Anterior cingulate cortex (tissue), 58 donors: ENCODE measurements around the gene SUSD6.
"Not testable (repeated sequence)": the region's sequence is repeated elsewhere in the genome, so short reads cannot be mapped to it uniquely, and the experiment has no call there.

ENCODE experiments used
- DNase-seq, 58 donors: peaks; one replicate each; lab custom pipeline; 2025; lab: John Stamatoyannopoulos, UW

Gene SUSD6

DNA sequence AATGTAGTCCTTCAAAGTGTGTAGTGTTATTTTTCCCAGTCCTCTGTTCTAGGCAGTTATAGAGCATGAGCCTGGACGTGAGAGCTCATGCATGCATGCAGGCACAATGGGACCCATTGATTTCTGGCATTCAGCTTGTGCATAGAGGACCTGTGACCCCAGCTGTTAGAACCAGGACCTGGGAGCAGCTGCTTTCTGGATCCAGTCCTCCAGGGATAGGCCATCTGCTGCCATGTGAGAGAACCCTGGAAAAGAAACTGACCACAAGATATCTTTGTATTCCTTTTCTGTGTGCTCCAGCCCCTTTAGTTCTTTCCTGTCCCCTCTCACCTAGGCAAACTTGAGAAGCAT lies 76.9 kb downstream of the SUSD6 start:
- peak in 37 of 58 donors; percentile 11 to 87 (median 47) for DNase-seq

- DNase-seq = no peak
These were observed 78.6 kb downstream of the SUSD6 start for GRCh38 chr14:69690042-69690441.

DNA sequence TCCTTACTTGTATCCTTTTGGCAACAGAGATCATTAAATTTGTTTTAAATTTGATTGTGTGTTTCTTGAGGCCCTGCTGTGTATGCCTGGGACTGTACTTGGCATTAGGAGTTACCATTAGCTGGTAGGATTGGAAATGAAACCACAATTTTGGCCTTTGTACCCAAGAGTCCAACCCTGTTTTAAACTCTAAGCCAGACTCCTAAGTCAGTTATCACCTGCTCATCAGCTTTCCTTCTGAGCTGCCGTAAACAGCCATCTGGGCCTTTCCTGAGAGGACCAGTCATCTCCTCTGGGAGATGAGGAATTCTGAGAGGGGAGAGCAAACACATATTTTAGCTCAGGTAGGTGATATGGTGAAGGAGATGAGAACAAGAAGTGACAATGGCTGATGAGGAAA lies 81.2 kb downstream of the SUSD6 start:
- DNase-seq = no peak

DNA sequence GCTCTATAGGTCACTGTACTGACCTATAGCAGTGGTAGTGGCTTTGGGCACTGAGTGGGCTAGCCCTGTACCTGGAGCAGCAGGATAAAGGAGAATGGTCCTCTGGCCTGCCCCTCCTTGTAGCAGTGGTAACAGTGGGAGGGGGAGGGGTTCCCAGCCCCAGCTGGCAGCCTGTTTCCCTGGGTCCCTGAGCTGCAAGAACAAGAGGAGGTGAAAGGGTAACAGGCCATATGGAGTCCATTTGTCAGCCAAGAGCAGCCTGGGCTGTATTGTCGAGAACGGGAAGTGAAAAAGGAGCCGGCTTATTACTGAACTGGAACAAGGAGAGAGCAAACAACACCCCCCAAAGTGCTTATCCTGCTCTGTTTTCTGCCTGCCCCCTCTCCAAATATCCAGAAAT lies 81.7 kb downstream of the SUSD6 start:
- peak in 2 of 58 donors; percentile 17 to 21 for DNase-seq

- peak in 1 of 58 donors; percentile 27 for DNase-seq
These were observed 82.7 kb downstream of the SUSD6 start for GRCh38 chr14:69693801-69694729.

GRCh38 chr14:69694730-69695281 lies 83.4 kb downstream of the SUSD6 start:
- peak in 1 of 58 donors; percentile 16 for DNase-seq

GRCh38 chr14:69695322-69696203 lies 84.2 kb downstream of the SUSD6 start:
- peak in 18 of 58 donors; percentile 10 to 41 (median 22) for DNase-seq

GRCh38 chr14:69696204-69696527 lies 84.8 kb downstream of the SUSD6 start:
- DNase-seq = no peak

DNA sequence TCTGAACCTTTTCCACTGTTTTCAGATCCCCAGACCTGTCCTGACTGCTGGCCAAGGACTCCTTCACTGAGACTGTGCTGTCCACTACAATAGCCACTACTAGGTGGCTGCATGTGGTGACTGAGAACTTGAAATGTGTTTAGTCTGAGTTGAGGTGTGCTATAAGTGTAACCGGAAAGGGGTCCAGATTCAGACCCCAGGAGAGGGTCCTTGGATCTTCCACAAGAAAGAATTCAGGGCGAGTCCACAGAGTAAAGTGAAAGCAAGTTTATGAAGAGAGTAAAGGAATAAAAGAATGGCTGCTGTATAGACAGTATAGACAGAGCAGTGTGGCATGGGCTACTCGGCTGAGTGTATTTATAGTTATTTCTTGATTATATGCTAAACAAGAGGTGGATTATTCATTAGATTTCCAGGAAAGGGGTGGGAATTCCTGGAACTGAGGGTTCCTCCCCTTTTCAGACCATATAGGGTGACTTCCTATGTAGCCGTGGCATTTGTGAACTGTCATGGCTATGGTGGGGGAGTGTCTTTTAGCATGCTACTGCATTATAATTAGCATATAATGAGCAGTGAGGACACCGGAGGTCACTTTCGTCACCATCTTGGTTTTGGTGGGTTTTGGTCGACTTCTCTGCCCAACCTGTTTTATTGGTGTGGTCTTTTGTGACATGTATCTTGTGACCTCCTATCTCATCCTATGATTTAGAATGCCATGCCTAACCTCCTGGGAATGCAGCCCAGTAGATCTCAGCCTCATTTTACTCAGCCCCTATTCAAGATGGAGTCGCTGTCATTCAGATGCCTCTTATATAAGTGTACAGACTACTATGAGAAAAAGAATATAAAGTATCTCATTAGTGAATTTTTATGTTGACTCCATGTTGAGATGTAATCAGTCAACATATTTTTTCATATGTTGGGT lies 85.5 kb downstream of the SUSD6 start:
- DNase-seq = no peak

GRCh38 chr14:69698572-69698971 lies 87.2 kb downstream of the SUSD6 start:
- DNase-seq = no peak

GRCh38 chr14:69699243-69699642 lies 87.8 kb downstream of the SUSD6 start:
- DNase-seq = not testable (repeated sequence)

DNA sequence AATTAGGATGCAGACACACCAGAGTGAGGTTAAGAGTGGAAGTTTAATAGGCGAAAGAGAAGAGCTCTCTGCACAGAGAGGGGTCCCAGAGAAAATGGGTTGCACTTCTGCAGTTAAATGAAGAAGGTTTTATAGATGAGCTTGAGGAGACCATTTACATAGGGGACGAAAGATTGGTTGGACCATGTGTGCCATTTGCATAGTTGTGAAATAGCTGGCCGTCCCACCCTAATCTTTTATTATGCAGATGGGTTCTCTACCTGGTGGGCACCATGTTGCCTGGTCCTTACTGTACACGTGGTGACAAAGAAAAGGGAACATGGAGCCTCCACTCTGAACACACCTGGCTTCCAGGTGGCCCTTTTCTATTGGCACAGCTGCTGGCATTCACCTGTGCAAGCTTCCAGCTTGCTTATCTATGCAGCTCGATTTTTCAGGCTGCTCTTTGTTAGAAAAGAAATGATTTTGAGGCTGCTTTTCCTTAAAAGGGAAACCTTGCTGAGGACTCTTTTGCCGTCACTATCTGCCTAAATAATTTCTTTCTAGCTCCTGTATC lies 88.4 kb downstream of the SUSD6 start:
- DNase-seq = no peak

GRCh38 chr14:69700575-69700974 lies 89.2 kb downstream of the SUSD6 start:
- no peak for DNase-seq

GRCh38 chr14:69701291-69701690 lies 89.9 kb downstream of the SUSD6 start:
- DNase-seq = peak in 21 of 58 donors; percentile 9 to 76 (median 37)

DNA sequence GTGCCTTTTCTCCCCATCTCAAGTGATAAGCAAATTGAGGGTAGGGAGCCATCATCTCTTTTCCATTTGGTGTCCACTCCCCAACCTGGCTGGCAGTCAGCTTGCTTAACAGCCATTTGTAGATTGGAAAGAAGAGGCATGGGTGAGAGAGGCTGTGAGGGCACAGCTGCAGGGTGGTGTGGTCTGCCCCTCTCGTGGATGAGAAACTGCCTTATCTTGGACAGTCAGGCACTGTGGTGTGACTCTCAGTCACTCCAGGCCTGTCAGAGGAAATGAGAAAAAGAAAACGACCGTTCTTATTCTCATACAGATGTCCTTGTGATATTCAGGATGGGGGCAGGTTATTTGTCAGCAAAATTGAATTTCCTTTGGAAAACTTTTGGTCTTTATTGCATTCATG lies 90.5 kb downstream of the SUSD6 start:
- DNase-seq = no peak

DNA sequence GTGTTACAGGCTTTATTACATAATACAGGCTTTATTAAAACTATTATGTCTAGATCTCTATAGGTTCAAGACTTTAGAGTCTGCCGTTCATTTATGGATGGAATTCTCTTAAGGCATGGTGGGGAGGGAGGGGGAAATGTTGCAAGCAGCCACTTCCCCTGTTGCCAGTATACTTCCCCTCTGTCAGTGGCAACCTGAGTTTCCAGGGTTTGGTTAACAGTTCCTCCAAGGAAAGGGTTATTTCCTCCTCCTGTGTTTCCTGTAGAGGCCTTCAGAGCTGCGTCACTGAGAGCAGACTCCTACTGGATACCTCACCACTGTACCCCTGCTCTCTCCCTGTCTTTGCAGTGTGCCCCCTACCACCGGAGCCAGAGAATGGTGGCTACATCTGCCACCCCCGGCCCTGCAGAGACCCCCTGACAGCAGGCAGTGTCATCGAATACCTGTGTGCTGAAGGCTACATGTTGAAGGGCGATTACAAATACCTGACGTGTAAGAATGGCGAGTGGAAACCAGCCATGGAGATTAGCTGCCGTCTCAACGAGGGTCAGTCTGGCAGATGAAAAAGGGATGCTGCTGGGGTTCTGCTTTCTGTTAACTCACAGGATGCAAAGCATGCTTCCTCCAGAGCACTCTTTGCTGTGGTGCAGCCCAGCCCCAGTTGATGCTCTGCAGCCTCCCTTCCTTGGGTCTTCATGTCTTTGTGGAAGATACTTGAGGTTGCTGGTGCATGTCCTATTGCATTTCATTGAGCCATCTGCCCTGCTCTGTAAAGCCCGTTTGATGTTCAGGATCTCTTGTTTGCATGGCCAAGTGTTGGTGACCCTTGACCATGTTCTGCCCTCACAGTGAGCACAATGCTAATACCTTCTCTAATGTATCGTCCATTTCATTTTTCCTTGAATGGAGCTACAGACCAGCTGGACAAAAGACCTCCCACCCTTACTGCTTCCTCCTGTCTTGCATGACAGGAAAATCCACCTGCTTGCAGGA lies 91.9 kb downstream of the SUSD6 start:
- no peak for DNase-seq

- DNase-seq = no peak
These were observed 92.9 kb downstream of the SUSD6 start for GRCh38 chr14:69704319-69704718.

GRCh38 chr14:69705706-69706105 lies 94.3 kb downstream of the SUSD6 start:
- no peak for DNase-seq
